ENCODE measurements around the gene HJV. TPM values are rescaled to one million over a fixed set of nuclear protein-coding genes. Genes with fewer than 3 reads are reported as not detected.

HJV gene
- total RNA-seq, 1 donor from 2014 or later, result not detected

DNA sequence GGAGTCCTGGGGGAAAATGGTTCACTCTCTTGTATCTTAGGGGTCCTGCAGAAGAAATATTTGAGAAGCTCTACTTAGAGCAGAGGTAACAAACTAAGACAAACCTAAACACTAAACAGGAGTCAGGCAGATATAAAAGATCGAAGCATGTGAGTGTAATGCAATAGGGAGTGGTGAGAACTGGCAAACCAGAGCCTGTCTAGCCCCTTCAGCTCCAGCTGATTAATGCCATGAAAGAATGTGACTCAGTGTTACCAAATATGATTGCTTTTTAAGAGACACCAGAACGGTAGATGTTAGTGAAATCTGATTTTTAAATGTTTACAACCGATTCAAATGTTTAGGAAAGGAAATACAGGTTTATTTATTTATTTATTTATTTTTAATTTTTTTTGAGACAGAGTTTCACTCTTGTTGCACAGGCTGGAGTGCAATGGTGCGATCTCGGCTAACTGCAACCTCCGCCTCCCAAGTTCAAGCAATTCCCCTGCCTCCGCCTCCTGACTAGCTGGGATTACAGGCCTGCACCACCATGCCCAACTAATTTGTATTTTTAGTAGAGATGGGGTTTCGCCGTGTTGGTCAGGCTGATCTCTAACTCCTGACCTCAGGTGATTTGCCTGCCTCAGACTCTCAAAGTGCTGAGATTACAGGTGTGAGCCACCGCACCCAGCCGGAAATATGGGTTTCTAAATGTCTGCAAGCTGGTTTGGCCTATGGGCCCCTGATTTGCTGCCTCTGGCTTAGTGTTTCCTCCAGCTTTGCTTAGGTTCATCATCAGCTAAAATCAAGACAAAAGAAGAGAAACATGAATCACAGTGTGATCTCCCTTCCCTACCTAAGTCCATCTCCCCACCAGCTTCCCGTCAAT lies 37.3 kb downstream of the HJV start:
- no peak overlapping the region for H3K4me3 Mint-ChIP-seq (ENCODE audit: unreplicated experiment)
- no peak overlapping the region for H3K27ac ChIP-seq (ENCODE audit: low read depth, low read length)
- no peak overlapping the region for H3K27ac Mint-ChIP-seq (ENCODE audit: unreplicated experiment)

DNA sequence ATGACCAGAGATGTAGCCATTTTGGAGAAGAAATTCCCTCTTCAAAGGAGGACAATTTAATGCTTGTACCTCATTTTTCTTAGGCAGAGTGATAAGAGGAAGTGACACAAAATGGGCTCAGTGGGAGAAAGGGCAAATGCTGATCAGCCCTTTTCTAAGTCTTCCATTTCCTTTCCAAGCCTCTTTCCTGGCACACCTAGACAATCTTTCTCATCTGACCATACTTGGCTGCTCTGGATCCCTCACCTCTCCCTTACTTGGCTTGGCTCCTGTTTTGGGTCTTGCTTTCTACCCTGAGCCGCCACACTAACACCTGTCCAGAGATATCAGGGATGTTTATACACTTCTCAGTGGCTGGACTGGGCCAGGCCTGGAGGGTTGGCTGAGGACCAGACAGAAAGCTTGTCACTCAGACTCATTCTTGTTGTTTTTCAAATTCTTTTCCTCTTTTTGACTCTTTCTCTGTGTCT lies 38.3 kb downstream of the HJV start:
- H3K9me3 Mint-ChIP-seq (ENCODE audit: unreplicated experiment), result no peaks in the 10 kb centered on the region
- DNase-seq (ENCODE audit: low read depth) (no peak), FAIRE-seq (no peak)
- no peak overlapping the region for H2AFZ ChIP-seq (ENCODE audit: low read depth, low read length)
- TF ChIP-seq, protein P1, sequence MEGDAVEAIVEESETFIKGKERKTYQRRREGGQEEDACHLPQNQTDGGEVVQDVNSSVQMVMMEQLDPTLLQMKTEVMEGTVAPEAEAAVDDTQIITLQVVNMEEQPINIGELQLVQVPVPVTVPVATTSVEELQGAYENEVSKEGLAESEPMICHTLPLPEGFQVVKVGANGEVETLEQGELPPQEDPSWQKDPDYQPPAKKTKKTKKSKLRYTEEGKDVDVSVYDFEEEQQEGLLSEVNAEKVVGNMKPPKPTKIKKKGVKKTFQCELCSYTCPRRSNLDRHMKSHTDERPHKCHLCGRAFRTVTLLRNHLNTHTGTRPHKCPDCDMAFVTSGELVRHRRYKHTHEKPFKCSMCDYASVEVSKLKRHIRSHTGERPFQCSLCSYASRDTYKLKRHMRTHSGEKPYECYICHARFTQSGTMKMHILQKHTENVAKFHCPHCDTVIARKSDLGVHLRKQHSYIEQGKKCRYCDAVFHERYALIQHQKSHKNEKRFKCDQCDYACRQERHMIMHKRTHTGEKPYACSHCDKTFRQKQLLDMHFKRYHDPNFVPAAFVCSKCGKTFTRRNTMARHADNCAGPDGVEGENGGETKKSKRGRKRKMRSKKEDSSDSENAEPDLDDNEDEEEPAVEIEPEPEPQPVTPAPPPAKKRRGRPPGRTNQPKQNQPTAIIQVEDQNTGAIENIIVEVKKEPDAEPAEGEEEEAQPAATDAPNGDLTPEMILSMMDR (IDR thresholded peaks at IDR 0.05; ENCODE audit: insufficient read depth, low read depth, low read length), result no peak
- H3K4me2 ChIP-seq (ENCODE audit: low read length), result no peak overlapping the region
- no peak overlapping the region for H3K9ac ChIP-seq (ENCODE audit: low read length)
- no peaks in the 10 kb centered on the region for H3K79me2 ChIP-seq (ENCODE audit: insufficient read depth, low read length)
- H4K20me1 ChIP-seq (ENCODE audit: insufficient read depth, low read length), result no peaks in the 10 kb centered on the region
- no peaks in the 10 kb centered on the region for H3K36me3 Mint-ChIP-seq (ENCODE audit: low read depth, unreplicated experiment)
- H3K27me3 ChIP-seq (ENCODE audit: insufficient read depth, low read length), result no peaks in the 10 kb centered on the region
- H3K4me3 Mint-ChIP-seq (ENCODE audit: unreplicated experiment), result no peak overlapping the region
- peaks cover 33% of the 10 kb centered on the region for H3K4me1 ChIP-seq (ENCODE audit: insufficient read depth, low read length)
- H3K4me1 Mint-ChIP-seq (ENCODE audit: low read depth, unreplicated experiment), result peaks cover 22% of the 10 kb centered on the region
- H3K27ac ChIP-seq (ENCODE audit: low read depth, low read length), result no peak overlapping the region
- H3K27ac Mint-ChIP-seq (ENCODE audit: unreplicated experiment), result no peak overlapping the region
- no peak overlapping the region for H3K4me3 ChIP-seq (ENCODE audit: insufficient read depth, low read depth, low read length)
- no peaks in the 10 kb centered on the region for H3K27me3 Mint-ChIP-seq (ENCODE audit: low read depth, unreplicated experiment)
- H3K36me3 ChIP-seq (ENCODE audit: insufficient read depth, low read length), result no peaks in the 10 kb centered on the region
- H3K9me3 ChIP-seq (ENCODE audit: insufficient read depth, low read depth, low read length), result no peaks in the 10 kb centered on the region

More for the DNA sequence above, 37.3 kb downstream of the HJV start:
- Histone ChIP-seq H3K27me3 (ENCODE audit: insufficient read depth, low read length) (no peaks in the 10 kb centered on the region), H3K4me1 (ENCODE audit: insufficient read depth, low read length) (peaks cover 24% of the 10 kb centered on the region), H4K20me1 (ENCODE audit: insufficient read depth, low read length) (no peaks in the 10 kb centered on the region), H3K36me3 (ENCODE audit: insufficient read depth, low read length) (no peaks in the 10 kb centered on the region), H3K4me2 (ENCODE audit: low read length) (no peak overlapping the region), H3K9ac (ENCODE audit: low read length) (no peak overlapping the region), H3K79me2 (ENCODE audit: insufficient read depth, low read length) (no peaks in the 10 kb centered on the region), H3K4me3 (ENCODE audit: insufficient read depth, low read depth, low read length) (no peak overlapping the region), H3K9me3 (ENCODE audit: insufficient read depth, low read depth, low read length) (no peaks in the 10 kb centered on the region), H2AFZ (ENCODE audit: low read depth, low read length) (no peak overlapping the region)
- H3K4me1 Mint-ChIP-seq (ENCODE audit: low read depth, unreplicated experiment), result peaks cover 22% of the 10 kb centered on the region
- H3K27me3 Mint-ChIP-seq (ENCODE audit: low read depth, unreplicated experiment), result no peaks in the 10 kb centered on the region
- TF ChIP-seq, protein P1 (IDR thresholded peaks at IDR 0.05; ENCODE audit: insufficient read depth, low read depth, low read length), result no peak
- no peak for TF ChIP-seq EZH2 (IDR thresholded peaks at IDR 0.05; ENCODE audit: insufficient read depth, low read length)
- DNase-seq (ENCODE audit: low read depth) (no peak), FAIRE-seq (no peak)
- H3K36me3 Mint-ChIP-seq (ENCODE audit: low read depth, unreplicated experiment), result no peaks in the 10 kb centered on the region
- H3K9me3 Mint-ChIP-seq (ENCODE audit: unreplicated experiment), result no peaks in the 10 kb centered on the region

Data from astrocyte (in vitro differentiated cells and primary cell).